AG04449 (cell line): ENCODE results near the gene TALDO1.

ENCODE experiments used
- CTCF ChIA-PET: fragments of 350-600 bp; formaldehyde crosslinking; extraction: SDS; loops from one replicate; lab custom pipeline; 2021; ENCODE audit warnings: antibody characterized with exemption; lab: Yijun Ruan, JAX
- POLR2A ChIA-PET: fragments of 400-600, 350-600 bp; formaldehyde crosslinking; extraction: SDS; loops from one replicate; lab custom pipeline; 2020; ENCODE audit warnings: antibody characterized with exemption, inconsistent platforms; lab: Yijun Ruan, JAX
- DNase-seq: peaks from one replicate; pipeline ENCODE4 v3.0.0-alpha.2; 2010; ENCODE audit warnings: low read depth, low spot score
- H3K4me3 ChIP-seq: 2 replicates; pipeline ENCODE4 v1.5.1; 2011; ENCODE audit warnings: low read depth, mild to moderate bottlenecking, control low read depth, low read length
- TF ChIP-seq, protein P1 (sequence below): IDR thresholded peaks from one replicate; pipeline ENCODE4 v1.5.1; 2011; ENCODE audit warnings: mild to moderate bottlenecking, moderate library complexity, low read length, control low read depth, inconsistent platforms; ENCODE audit not compliant: insufficient read depth; ENCODE audit errors: missing control alignments

TALDO1 gene

DNA sequence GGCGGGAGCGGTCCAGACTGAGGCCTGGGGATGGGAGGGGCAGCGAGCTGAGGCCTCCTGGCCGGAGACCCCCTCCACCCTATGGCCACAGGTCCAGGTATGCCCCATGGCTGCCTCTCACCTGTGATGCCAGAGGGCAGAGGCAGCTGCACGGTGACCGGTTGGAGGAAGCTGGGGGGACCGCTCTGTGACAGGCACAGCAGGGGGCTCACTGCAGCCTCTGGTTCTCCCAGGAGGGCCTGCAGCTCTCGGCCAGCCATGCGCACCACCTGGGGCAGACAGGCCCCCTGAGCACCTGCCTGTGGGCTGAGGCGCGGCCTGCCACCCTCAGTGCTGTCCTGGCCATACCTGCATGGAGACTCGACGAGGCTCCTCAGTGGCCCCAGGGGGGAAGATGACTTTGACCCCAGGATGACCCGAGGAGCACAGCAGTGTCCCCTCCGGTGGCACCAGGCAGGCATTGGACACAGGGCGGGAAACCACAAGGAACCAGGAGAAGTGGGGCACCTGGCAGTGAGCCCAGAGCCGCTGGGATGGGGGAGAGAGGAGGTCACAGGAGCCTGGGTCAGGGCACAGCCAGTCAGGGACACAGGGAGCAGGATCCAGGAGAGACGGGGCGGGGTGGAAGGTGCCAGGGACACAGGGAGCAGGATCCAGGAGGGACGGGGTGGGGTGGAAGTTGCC is 54.0 kb downstream of the TALDO1 start:
- CTCF ChIA-PET, result interaction anchor here (0.8 to 1.0 kb wide), 2 partner anchors 18 kb away, joined by 3 read pairs; partner anchors contain the start of gene PNPLA2
- TF ChIP-seq, protein P1, sequence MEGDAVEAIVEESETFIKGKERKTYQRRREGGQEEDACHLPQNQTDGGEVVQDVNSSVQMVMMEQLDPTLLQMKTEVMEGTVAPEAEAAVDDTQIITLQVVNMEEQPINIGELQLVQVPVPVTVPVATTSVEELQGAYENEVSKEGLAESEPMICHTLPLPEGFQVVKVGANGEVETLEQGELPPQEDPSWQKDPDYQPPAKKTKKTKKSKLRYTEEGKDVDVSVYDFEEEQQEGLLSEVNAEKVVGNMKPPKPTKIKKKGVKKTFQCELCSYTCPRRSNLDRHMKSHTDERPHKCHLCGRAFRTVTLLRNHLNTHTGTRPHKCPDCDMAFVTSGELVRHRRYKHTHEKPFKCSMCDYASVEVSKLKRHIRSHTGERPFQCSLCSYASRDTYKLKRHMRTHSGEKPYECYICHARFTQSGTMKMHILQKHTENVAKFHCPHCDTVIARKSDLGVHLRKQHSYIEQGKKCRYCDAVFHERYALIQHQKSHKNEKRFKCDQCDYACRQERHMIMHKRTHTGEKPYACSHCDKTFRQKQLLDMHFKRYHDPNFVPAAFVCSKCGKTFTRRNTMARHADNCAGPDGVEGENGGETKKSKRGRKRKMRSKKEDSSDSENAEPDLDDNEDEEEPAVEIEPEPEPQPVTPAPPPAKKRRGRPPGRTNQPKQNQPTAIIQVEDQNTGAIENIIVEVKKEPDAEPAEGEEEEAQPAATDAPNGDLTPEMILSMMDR, result no peak
- no peak overlapping the region for H3K4me3 ChIP-seq
- no peak for DNase-seq
- POLR2A ChIA-PET, result no interaction called here

DNA sequence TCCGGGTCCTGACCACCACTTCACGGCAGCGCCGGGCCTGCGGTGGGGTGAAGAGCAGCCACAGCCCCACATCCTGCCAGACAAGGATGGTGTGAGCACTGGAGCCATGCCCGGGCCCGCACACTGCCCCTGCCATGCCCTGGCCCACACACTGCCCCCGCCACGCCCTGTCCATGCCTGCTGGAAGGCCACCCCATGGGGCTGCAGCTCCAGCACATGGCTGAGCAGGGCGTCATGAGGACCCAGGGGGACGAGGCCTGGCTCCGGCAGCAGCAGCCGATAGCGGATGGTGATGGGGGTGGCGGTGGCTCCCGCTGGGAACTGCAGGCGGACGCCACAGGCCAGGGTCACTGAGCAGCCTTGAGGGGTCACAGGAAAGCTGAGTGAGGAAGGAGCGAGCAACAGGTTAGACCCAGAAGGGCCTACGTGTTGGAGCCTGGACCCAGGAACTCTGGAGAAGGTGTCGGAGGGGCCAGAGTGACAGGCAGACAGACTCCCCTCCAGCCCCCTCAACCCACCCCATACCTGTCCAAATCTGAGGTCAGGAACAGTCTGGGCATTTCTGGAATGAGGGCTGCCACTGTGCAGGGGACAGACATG is 54.9 kb downstream of the TALDO1 start:
- no peak for DNase-seq
- ChIA-PET CTCF (no interaction called here), POLR2A (no interaction called here)
- TF ChIP-seq, protein P1, result no peak
- no peak overlapping the region for H3K4me3 ChIP-seq

DNA sequence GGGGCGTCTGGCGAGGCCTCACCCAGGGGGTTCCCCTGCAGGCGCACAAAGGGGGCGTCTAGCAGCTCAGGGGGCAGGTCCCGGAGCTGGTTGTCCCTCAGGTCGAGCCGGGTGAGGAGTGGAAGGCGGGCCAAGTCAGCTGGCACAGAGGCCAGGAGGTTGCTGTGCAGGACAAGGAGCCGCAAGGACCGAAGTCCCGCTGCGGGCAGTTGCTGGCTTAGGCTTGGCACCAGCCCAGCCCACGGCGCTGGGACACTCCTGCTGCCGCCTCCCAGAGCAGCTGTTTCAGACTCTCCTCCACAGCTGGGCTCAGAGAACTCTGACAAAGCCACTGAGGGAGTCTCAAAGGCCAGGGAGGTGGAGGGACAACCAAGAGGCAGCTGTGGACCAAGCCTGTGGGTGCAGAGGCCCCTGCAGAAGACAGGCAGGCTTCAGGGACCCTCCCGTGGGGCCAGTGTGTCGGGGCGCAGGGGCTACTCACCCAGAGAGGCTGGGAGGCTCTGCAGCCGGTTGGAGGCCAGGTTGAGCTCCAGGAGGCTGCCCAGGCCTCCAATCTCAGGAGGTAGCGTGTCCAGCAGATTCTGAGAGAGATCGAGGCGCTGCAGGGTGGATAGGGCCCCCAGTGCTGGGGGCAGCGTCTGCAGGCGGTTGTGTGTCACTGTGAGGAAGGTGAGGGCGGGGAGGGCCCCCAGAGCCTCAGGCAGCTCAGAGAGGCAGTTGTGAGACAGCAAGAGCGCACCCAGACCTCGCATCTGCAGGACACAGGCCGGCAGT is 55.6 kb downstream of the TALDO1 start:
- CTCF ChIA-PET, result no interaction called here
- TF ChIP-seq, protein P1, result no peak
- H3K4me3 ChIP-seq, result peak overlapping the region; percentile 63
- POLR2A ChIA-PET, result no interaction called here
- DNase-seq, result no peak

DNA sequence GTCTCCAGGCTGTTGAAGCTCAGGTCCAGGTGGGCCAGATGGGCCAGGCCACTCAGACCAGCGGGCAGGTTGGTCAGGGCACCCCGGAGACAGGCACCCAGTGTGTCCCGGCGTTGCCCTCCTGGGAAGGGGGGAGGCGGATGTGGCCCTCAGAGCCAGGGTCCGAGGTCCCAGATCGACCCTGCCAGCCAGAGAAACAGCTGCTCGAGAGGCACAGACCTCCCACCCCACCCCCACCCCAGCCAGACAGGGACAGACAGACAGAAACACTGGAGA is 56.1 kb downstream of the TALDO1 start:
- ChIA-PET POLR2A (interaction anchor here (1.3 kb wide), 1 partner anchor 8 kb away, joined by 11 read pairs; no protein-coding TSS in a partner anchor), CTCF (no interaction called here)
- peak overlapping the region; percentile 63 for H3K4me3 ChIP-seq
- DNase-seq, result no peak
- TF ChIP-seq, protein P1, result no peak

DNA sequence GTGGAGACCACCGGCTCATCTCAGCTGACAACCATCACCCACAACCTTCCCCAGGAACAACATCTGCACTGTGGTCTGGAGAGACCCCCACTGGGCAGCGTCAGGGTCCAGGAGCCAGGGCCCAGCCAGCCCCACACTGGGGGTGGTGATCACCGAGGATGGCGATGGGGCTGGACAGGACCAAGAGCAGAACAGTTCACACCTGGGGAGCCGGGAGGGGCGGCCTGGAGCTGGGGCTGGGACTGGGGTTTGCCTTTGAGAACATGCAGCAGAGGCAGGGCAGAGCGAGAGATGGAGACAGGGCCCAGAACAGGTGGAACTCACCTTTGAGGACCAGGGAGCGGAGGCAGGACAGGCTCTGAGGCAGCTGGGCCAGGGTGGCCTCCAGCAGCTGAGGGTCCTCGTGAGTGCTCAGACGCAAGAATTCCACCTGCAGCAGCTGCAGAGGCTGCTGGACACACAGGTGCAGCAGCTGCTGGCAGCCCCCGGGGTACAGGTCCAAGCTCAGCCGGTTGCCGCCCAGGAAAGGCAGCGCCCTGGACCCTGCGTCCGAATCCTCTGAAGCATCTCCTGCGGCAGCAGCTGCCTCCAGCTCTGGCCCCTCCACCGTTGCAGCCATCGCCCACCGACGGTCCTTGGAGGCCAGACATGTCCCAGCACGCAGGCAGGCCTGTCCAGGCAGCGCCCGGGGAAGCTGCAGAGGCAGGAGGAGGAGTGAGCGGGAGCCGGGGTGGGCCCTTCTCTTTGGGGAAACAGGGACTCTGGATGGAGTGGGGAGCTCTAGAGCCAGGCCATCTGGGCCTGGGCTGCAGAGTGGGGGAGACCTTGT is 56.7 kb downstream of the TALDO1 start:
- H3K4me3 ChIP-seq, result peak overlapping the region; percentile 63
- no peak for DNase-seq
- ChIA-PET POLR2A (interaction anchor here (0.5 to 1.3 kb wide), 2 partner anchors 8 to 39 kb away, joined by 3 to 11 read pairs; no protein-coding TSS in a partner anchor), CTCF (no interaction called here)
- TF ChIP-seq, protein P1, result no peak
